Kasumi-1 (cell line): Measurements from ENCODE around the gene UNC5C.
A peak's percentile ranks its signal among the peaks of the same experiment; 100 is the strongest.

Source experiments
- DNase-seq, 2 experiments: peaks; one replicate each; lab custom pipeline; 2025; lab: John Stamatoyannopoulos, UW

UNC5C gene

GRCh38 chr4:95546866-95547714 is 1.7 kb downstream of the UNC5C start:
- DNase-seq, result no peak

GRCh38 chr4:95546221-95546620 is 2.6 kb downstream of the UNC5C start:
- no peak for DNase-seq

GRCh38 chr4:95545546-95545945 is 3.2 kb downstream of the UNC5C start:
- no peak for DNase-seq

GRCh38 chr4:95544113-95545103 is 4.4 kb downstream of the UNC5C start:
- peak in 1 of 2 experiments; percentile 2 for DNase-seq

- no peak for DNase-seq
These were observed 6.7 kb downstream of the UNC5C start for GRCh38 chr4:95541889-95542607.

- no peak for DNase-seq
These were observed 7.7 kb downstream of the UNC5C start for GRCh38 chr4:95541094-95541493.

GRCh38 chr4:95540227-95540626 is 8.5 kb downstream of the UNC5C start:
- no peak for DNase-seq

GRCh38 chr4:95539106-95539505 is 9.7 kb downstream of the UNC5C start:
- DNase-seq, result no peak

GRCh38 chr4:95537863-95538488 is 10.8 kb downstream of the UNC5C start:
- no peak for DNase-seq

- no peak for DNase-seq
These were observed 11.6 kb downstream of the UNC5C start for GRCh38 chr4:95537191-95537590.

GRCh38 chr4:95536650-95537049 is 12.1 kb downstream of the UNC5C start:
- DNase-seq, result no peak

- DNase-seq, result no peak
These were observed 13.6 kb downstream of the UNC5C start for GRCh38 chr4:95535180-95535579.

- no peak for DNase-seq
These were observed 14.7 kb downstream of the UNC5C start for GRCh38 chr4:95534032-95534431.

GRCh38 chr4:95533254-95533653 is 15.5 kb downstream of the UNC5C start:
- DNase-seq, result no peak

- no peak for DNase-seq
These were observed 16.5 kb downstream of the UNC5C start for GRCh38 chr4:95532305-95532704.

GRCh38 chr4:95531141-95531540 is 17.6 kb downstream of the UNC5C start:
- DNase-seq, result no peak

GRCh38 chr4:95529946-95530345 is 18.8 kb downstream of the UNC5C start:
- no peak for DNase-seq

- DNase-seq, result no peak
These were observed 20.3 kb downstream of the UNC5C start for GRCh38 chr4:95528388-95528948.

- no peak for DNase-seq
These were observed 22.7 kb downstream of the UNC5C start for GRCh38 chr4:95526075-95526474.

GRCh38 chr4:95524729-95525128 is 24.0 kb downstream of the UNC5C start:
- DNase-seq, result no peak

GRCh38 chr4:95524184-95524583 is 24.6 kb downstream of the UNC5C start:
- DNase-seq, result no peak
